Measurements from ENCODE around the gene CFAP65.

Gene CFAP65

DNA sequence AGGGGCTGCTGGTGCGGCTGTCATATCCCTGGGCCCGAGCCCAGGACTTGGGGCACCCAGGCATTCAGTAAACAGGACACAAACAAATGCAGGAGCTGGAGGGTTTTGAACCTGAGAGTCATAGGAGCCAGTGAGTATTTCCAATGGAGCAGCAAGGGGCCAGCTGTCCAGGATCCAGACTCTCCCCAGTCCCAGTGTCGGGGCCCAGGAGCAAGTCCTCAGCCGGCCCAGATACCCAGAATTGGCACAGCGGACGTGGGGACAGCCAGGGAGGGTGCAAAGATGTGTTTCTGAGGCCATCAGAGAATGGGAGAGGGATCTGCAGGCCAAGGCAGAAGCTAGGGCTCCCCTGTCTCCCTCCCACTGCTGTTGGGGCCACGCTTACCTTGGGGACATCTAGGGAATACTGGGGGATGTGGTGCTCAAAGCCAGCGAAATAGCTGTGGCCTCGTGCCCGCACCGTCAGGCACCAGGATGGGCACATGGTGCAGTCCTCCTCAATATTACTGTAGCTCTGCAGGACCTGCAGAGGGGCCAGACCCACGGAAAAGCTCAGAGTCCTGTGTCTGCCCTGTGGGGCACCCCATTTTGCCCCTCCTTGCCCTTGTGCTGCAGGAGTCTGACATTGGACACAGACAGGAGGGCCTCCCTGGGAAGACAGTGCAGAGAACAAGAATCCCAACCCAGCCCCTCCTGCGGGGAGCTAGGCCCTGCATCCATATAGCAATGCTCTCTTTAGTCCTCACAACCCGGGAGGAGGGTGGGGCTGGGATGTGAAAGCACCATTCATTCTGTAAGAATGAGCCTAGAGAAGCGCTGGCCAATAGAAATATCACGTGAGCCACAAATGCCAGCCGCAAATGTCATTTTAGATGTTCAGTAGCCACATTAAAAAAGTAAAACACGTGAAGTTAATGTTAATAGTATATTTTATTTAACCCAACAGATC is 15.4 kb downstream of the CFAP65 start:
- Histone ChIP-seq H3K4me3 (ENCODE audit: low read length) (no peak overlapping the region), H3K27ac (ENCODE audit: low read depth, low read length) (no peak overlapping the region), H3K27me3 (ENCODE audit: control insufficient read depth, insufficient read depth, low read length) (peaks cover 7% of the 10 kb centered on the region)

DNA sequence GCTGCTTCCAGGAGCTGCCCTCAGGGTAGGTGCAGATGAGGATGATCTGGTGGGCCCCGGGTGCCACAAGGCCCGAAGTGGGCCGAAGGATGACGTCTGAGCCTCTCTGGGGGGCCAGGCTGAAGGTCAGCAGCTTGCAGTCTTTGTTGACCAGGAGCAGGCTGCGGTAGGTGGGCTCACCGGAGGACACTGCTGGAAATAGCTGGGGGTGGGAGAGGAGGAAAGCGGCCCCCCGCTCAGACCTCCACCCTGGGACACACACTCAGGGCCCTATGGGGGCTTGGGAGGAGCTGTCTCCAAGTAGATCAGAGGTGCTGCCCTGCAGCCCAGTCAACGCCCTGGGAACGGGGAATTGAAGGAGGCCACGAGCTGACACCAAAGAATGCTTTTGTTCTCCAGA is 17.3 kb downstream of the CFAP65 start:
- Histone ChIP-seq H3K27ac (ENCODE audit: low read depth, low read length) (no peak overlapping the region), H3K9ac (ENCODE audit: low read length) (no peak overlapping the region), H3K27me3 (ENCODE audit: control insufficient read depth, insufficient read depth, low read length) (no peaks in the 10 kb centered on the region), H3K36me3 (ENCODE audit: control insufficient read depth, insufficient read depth, low read length) (no peaks in the 10 kb centered on the region), H3K4me1 (ENCODE audit: control insufficient read depth, insufficient read depth, low read length) (no peaks in the 10 kb centered on the region), H3K4me3 (ENCODE audit: low read length) (no peak overlapping the region)

More for the DNA sequence above, 15.4 kb downstream of the CFAP65 start:
- H3K9ac ChIP-seq (ENCODE audit: low read length), result no peak overlapping the region
- no peaks in the 10 kb centered on the region for H3K36me3 ChIP-seq (ENCODE audit: control insufficient read depth, insufficient read depth, low read length)
- H3K4me1 ChIP-seq (ENCODE audit: control insufficient read depth, insufficient read depth, low read length), result no peaks in the 10 kb centered on the region

DNA sequence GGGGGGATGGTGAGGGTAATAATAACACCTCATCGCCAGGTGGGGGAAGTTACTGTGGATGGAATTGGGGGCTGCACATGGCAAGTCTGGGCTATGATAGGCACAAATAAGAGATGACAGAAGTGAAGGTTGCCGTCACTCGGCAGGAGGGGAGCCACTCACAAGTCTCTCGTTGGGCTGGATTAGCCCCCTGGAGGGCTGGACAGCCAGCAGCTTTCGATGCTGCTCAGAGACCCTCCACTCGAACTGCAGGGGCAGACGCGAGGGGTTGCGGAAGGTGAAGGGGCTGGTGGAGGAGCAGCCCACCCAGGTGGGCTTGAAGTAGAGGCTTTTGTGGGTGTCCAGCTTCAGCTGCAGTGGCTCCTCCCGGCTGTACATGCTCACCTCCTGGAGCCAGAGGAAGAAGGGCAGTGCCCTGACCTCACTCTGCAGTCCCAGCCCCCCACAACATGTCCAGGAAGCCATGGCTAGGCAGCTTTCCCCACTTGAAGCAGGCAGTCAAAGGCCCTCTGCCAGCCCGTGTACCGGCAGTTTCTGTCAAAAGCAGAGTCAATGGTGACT is 18.2 kb downstream of the CFAP65 start:
- H3K27me3 ChIP-seq (ENCODE audit: control insufficient read depth, insufficient read depth, low read length), result no peaks in the 10 kb centered on the region
- no peak overlapping the region for H3K27ac ChIP-seq (ENCODE audit: low read depth, low read length)
- H3K4me3 ChIP-seq (ENCODE audit: low read length), result no peak overlapping the region
- H3K4me1 ChIP-seq (ENCODE audit: control insufficient read depth, insufficient read depth, low read length), result no peaks in the 10 kb centered on the region
- H3K36me3 ChIP-seq (ENCODE audit: control insufficient read depth, insufficient read depth, low read length), result no peaks in the 10 kb centered on the region
- no peak overlapping the region for H3K9ac ChIP-seq (ENCODE audit: low read length)

DNA sequence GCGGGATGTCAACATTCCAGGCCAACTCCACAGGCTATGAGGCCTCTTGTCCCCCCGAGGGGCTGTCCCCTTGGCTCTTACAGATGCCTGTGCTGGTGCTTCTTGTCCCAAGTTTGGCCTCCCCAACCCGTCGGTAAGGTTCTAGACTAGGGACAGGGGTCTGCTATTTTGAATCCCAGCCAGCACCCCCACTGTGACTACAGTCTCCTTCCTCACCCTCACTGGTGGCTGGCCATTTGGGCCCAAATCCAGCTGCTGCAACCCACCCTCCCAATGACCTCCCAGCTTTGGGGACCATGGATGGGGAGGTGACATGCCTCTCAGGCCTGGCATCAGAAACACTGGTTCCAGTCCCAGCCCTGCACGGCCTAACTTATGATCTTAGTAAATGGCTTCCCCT is 18.7 kb downstream of the CFAP65 start:
- H3K4me1 ChIP-seq (ENCODE audit: control insufficient read depth, insufficient read depth, low read length), result no peaks in the 10 kb centered on the region

DNA sequence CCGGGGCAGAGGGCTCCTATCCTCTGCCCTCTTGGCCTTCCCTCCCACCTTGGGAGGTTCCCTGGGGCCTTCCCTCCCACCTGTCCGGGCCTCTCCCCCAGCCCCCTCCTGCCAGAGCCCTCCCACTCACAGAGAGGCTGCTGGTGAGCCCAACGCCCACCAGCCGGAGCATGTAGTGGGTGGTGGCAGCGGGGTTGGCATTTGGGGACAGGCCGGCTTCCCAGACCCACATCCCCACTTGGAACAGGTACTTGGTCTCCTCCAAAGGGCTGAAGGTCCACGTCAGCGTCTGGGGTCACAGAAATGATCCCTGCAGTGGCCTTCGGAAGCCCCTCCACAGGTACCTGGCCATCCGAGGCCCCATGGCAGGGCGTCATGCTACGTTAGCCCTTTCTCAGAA is 19.3 kb downstream of the CFAP65 start:
- no peak overlapping the region for H3K9ac ChIP-seq (ENCODE audit: low read length)
- H3K4me1 ChIP-seq (ENCODE audit: control insufficient read depth, insufficient read depth, low read length), result no peaks in the 10 kb centered on the region
- H3K27ac ChIP-seq (ENCODE audit: low read depth, low read length), result no peak overlapping the region
- no peaks in the 10 kb centered on the region for H3K36me3 ChIP-seq (ENCODE audit: control insufficient read depth, insufficient read depth, low read length)
- no peak overlapping the region for H3K4me3 ChIP-seq (ENCODE audit: low read length)
- no peaks in the 10 kb centered on the region for H3K27me3 ChIP-seq (ENCODE audit: control insufficient read depth, insufficient read depth, low read length)

More for the DNA sequence above, 18.7 kb downstream of the CFAP65 start:
- no peak overlapping the region for H3K9ac ChIP-seq (ENCODE audit: low read length)
- no peaks in the 10 kb centered on the region for H3K27me3 ChIP-seq (ENCODE audit: control insufficient read depth, insufficient read depth, low read length)
- no peak overlapping the region for H3K27ac ChIP-seq (ENCODE audit: low read depth, low read length)
- H3K36me3 ChIP-seq (ENCODE audit: control insufficient read depth, insufficient read depth, low read length), result no peaks in the 10 kb centered on the region
- H3K4me3 ChIP-seq (ENCODE audit: low read length), result no peak overlapping the region

DNA sequence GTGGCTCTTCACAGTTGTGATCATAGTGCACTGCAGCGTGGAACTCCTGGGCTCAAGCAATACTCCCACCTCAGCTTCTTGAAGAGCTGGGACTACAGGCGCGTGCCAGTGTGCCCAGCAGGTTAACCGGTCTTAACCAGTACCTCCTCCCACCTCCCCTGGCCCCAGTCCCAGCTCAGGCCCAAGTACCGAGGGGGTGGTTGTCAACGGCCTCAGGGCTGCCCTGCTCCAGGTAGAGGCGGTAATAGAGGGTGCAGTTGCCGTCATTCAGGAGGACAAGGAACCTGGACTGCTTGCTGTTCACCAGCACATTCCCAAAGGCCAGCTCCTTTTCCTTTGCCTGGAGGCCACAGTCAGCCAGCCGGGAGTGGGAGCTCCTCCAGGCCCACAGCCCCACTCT is 19.7 kb downstream of the CFAP65 start:
- no peak overlapping the region for H3K9ac ChIP-seq (ENCODE audit: low read length)
- no peak overlapping the region for H3K4me3 ChIP-seq (ENCODE audit: low read length)
- H3K27me3 ChIP-seq (ENCODE audit: control insufficient read depth, insufficient read depth, low read length), result no peaks in the 10 kb centered on the region
- no peaks in the 10 kb centered on the region for H3K4me1 ChIP-seq (ENCODE audit: control insufficient read depth, insufficient read depth, low read length)
- H3K36me3 ChIP-seq (ENCODE audit: control insufficient read depth, insufficient read depth, low read length), result no peaks in the 10 kb centered on the region
- H3K27ac ChIP-seq (ENCODE audit: low read depth, low read length), result no peak overlapping the region

DNA sequence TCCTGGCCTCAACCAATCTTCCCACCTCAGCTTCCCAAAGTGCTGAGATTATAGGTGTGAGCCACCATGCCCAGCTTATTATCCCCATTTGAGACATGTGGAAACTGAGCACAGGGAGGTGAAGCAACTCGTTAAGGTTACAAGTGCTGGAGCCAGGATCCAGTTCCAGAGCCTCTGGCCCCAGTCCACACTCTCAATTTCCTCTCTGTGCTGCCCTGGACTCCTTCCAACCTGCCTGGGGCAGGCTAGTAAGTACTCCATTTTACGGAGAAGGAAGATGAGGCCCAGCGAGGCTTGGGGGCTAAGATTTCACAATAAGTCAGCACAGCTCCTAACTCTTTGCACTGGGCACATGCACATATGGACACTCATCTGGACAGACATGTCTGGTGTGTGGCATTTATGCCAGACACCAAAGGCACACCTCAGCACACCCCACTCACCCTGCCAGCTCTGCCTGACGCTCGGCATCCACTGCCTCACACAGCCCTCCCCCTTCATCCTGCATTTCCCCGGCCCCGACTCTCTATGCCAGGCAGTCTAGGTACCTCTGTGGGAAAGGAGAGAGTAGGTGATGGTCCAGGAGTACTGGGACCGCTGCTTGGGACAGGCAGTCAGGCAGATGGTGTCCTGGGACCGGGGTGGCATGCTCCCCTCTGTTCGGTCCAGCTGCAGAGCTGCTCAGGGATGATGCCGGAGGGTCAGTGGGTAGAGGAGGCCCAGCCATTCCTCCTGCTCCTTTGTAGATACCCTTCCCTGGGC is 20.5 kb downstream of the CFAP65 start:
- Histone ChIP-seq H3K4me1 (ENCODE audit: control insufficient read depth, insufficient read depth, low read length) (no peaks in the 10 kb centered on the region), H3K27me3 (ENCODE audit: control insufficient read depth, insufficient read depth, low read length) (no peaks in the 10 kb centered on the region)

DNA sequence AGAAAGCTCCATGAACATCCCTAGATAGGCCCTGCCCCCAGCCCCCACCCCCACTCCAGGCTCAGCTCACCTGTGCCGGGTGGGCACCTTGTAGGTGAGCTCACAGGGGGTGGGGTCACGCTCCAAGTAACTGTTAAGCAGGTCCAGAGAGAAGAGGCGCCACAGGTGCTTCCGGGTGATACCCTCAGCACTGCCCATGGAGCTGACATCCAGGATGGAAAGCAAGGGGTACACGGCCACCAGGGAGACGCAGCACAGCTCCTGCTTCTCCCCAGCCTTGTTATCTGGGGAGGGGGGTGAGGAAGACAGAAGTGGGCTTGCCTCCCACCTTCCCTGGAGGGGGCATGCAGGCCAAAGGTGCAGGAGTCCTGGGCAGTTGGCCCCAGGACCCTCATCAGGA is 21.9 kb downstream of the CFAP65 start:
- Histone ChIP-seq H3K4me3 (ENCODE audit: low read length) (no peak overlapping the region), H3K27ac (ENCODE audit: low read depth, low read length) (no peak overlapping the region), H3K36me3 (ENCODE audit: control insufficient read depth, insufficient read depth, low read length) (no peaks in the 10 kb centered on the region), H3K4me1 (ENCODE audit: control insufficient read depth, insufficient read depth, low read length) (no peaks in the 10 kb centered on the region), H3K9ac (ENCODE audit: low read length) (no peak overlapping the region), H3K27me3 (ENCODE audit: control insufficient read depth, insufficient read depth, low read length) (no peaks in the 10 kb centered on the region)

More for the DNA sequence above, 20.5 kb downstream of the CFAP65 start:
- H3K36me3 ChIP-seq (ENCODE audit: control insufficient read depth, insufficient read depth, low read length), result no peaks in the 10 kb centered on the region
- no peak overlapping the region for H3K4me3 ChIP-seq (ENCODE audit: low read length)
- no peak overlapping the region for H3K9ac ChIP-seq (ENCODE audit: low read length)
- H3K27ac ChIP-seq (ENCODE audit: low read depth, low read length), result no peak overlapping the region

DNA sequence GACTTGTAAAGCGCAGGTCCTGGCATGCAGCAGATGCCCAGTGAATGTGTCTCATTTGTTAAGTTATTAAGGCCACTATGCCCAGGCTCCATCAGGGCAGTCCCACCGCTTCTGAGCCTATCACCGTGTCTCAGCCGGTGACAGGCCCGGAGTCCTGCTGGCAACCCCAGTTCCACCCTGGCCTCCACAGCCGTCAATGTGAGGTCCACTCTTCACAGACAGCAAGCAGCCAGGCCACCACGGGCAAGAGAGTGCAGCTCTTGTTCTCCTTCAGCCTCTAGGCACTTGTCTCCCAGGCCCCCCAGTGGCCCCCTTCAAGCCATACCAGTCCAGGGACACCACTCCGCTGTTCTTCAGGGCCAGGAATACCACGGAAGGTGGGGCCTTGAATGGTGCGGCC is 22.6 kb downstream of the CFAP65 start:
- Histone ChIP-seq H3K36me3 (ENCODE audit: control insufficient read depth, insufficient read depth, low read length) (no peaks in the 10 kb centered on the region), H3K4me3 (ENCODE audit: low read length) (no peak overlapping the region), H3K9ac (ENCODE audit: low read length) (no peak overlapping the region), H3K27me3 (ENCODE audit: control insufficient read depth, insufficient read depth, low read length) (no peaks in the 10 kb centered on the region), H3K4me1 (ENCODE audit: control insufficient read depth, insufficient read depth, low read length) (no peaks in the 10 kb centered on the region), H3K27ac (ENCODE audit: low read depth, low read length) (no peak overlapping the region)

DNA sequence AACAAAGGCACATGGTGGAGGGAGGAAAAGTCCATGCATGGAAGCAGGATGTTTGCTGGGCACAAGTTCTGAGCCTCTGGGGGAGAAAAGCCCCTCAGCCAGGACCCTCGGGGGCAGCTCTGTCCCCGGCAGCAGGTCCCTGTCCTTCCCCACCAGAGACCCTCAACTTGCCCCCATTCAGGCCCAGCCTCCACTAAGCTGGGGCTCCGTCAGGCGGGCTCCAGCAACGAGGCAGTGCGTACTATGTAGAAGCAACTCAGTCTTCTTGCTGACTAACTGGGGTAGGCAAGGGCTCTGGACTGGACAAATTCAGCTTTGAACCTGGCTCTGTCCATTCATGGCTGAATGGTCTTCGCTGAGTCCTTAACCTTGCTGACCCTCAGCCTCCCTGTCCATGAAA is 23.0 kb downstream of the CFAP65 start:
- H3K27me3 ChIP-seq (ENCODE audit: control insufficient read depth, insufficient read depth, low read length), result no peaks in the 10 kb centered on the region
- H3K4me3 ChIP-seq (ENCODE audit: low read length), result no peak overlapping the region
- no peak overlapping the region for H3K27ac ChIP-seq (ENCODE audit: low read depth, low read length)
- no peaks in the 10 kb centered on the region for H3K4me1 ChIP-seq (ENCODE audit: control insufficient read depth, insufficient read depth, low read length)
- no peak overlapping the region for H3K9ac ChIP-seq (ENCODE audit: low read length)
- no peaks in the 10 kb centered on the region for H3K36me3 ChIP-seq (ENCODE audit: control insufficient read depth, insufficient read depth, low read length)

DNA sequence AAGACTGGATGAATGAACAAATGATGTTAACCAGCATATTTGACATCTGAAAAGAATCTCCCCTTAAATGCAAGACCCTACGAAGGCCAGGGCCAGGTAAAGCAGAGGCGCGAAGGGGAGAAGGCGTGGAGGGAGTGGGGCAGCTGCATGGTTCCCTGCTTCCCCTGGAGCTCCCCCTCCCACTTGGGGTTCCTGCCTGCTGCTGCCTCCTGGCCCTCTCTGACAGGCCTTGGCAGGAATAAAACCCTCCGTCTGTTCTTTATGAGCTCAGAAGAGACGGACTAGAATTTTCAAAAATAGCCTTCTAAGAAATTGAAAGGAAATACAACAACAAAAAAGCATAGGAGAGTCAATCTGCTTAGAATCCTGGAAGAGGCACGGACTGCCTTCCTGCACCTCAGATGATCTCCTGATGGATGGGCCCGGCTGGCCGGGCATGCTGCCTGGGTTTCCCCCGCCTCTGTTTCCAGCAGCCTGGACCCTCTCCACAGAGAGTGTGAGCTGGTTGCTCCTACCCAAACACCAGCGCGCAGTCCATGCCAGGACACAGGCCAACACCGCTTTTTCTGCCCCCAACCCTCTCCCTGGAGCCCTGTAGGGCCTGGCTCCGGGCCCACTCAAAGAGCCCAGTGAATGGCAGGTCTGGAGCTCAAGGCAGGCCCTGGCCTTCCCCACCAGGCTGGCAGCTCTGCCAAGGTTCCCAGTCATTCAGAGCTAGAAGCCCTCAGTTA is 23.9 kb downstream of the CFAP65 start:
- Histone ChIP-seq H3K4me3 (ENCODE audit: low read length) (no peak overlapping the region), H3K36me3 (ENCODE audit: control insufficient read depth, insufficient read depth, low read length) (no peaks in the 10 kb centered on the region), H3K4me1 (ENCODE audit: control insufficient read depth, insufficient read depth, low read length) (no peaks in the 10 kb centered on the region), H3K27me3 (ENCODE audit: control insufficient read depth, insufficient read depth, low read length) (no peaks in the 10 kb centered on the region), H3K9ac (ENCODE audit: low read length) (no peak overlapping the region), H3K27ac (ENCODE audit: low read depth, low read length) (no peak overlapping the region)

DNA sequence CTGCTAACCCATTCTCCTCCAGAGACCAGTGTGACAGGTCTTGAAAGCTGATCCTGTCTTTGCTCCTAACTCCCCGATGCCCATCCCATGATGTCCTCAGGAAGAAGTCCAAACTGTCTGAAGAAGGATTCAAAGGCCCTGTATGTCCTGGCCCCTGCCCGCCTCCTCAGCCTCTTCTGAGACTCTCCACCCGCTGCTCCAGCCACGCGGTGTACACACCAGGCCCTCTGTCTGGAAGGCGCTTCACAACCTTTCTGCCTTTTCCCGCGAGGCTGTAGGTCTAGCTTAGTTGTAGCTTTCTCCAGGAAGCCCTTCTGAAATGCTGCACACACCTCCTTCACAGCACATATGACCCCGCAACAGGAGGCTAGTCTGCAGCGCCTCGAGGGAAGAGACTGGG is 24.6 kb downstream of the CFAP65 start:
- no peaks in the 10 kb centered on the region for H3K36me3 ChIP-seq (ENCODE audit: control insufficient read depth, insufficient read depth, low read length)
- H3K27ac ChIP-seq (ENCODE audit: low read depth, low read length), result no peak overlapping the region
- H3K4me3 ChIP-seq (ENCODE audit: low read length), result no peak overlapping the region
- H3K4me1 ChIP-seq (ENCODE audit: control insufficient read depth, insufficient read depth, low read length), result no peaks in the 10 kb centered on the region
- no peak overlapping the region for H3K9ac ChIP-seq (ENCODE audit: low read length)
- no peaks in the 10 kb centered on the region for H3K27me3 ChIP-seq (ENCODE audit: control insufficient read depth, insufficient read depth, low read length)

All from rectal smooth muscle tissue (tissue), 1 donor.